Measurements from ENCODE around the gene ESPNL. TPM values are rescaled to one million over a fixed set of nuclear protein-coding genes. Genes with fewer than 3 reads are reported as not detected.
A peak's percentile ranks its signal among the peaks of the same experiment; 100 is the strongest.

Gene ESPNL
- total and polyA plus RNA-seq, 10 donors, result 0.65 to 6.2 (median 1.7) TPM

- peaks cover 0 to 17% (median 0%) of the 10 kb centered on the region in 7 donors for H3K27me3 ChIP-seq (replicated peaks in 1 of 7)
- H3K4me1 ChIP-seq, result peaks cover 0 to 14% (median 3%) of the 10 kb centered on the region in 6 donors
- 85 to 91% (median 89%) methylated on average over 25 to 29 of the region's 29 CpGs for WGBS, 5 donors
- TF ChIP-seq POLR2AphosphoS5 (IDR thresholded peaks at IDR 0.05), result no peak
- TF ChIP-seq POLR2A (IDR thresholded peaks at IDR 0.05), result no peak
- intact Hi-C loops (cut with DNase I; ENCODE audit: low total_unique reads), result no loop called here
- peak; percentile 72 for DNase-seq
- no peak overlapping the region for H3K4me3 ChIP-seq
- no peaks in the 10 kb centered on the region for H3K9me3 ChIP-seq
- H3K36me3 ChIP-seq, result no peaks in the 10 kb centered on the region
- H3K27ac ChIP-seq, result no peak overlapping the region
Observed at GRCh38 chr2:238122287-238123217, 22.4 kb downstream of the ESPNL start.

- Histone ChIP-seq H3K4me3 (no peak overlapping the region), H3K36me3 (no peaks in the 10 kb centered on the region), H3K4me1 (peaks cover 0 to 14% (median 3%) of the 10 kb centered on the region in 6 donors), H3K27me3 (replicated peaks in 1 of 7) (peaks cover 0 to 20% (median 0%) of the 10 kb centered on the region in 7 donors), H3K9me3 (no peaks in the 10 kb centered on the region), H3K27ac (no peak overlapping the region)
- 76 to 87% (median 81%) methylated on average over 8 to 22 of the region's 22 CpGs for WGBS, 5 donors
- TF ChIP-seq POLR2A (IDR thresholded peaks at IDR 0.05) (no peak), POLR2AphosphoS5 (IDR thresholded peaks at IDR 0.05) (no peak), CTCF (IDR thresholded peaks at IDR 0.05 in 8 of 11, conservative IDR thresholded peaks at IDR 0.05 in 3 of 11) (no peak)
- intact Hi-C loops (cut with DNase I; ENCODE audit: low total_unique reads), result no loop called here
- peak; percentile 56 for DNase-seq
Observed at GRCh38 chr2:238123218-238123971, 23.3 kb downstream of the ESPNL start.

- Histone ChIP-seq H3K36me3 (no peaks in the 10 kb centered on the region), H3K4me1 (peaks cover 0 to 14% (median 3%) of the 10 kb centered on the region in 6 donors), H3K9me3 (no peaks in the 10 kb centered on the region), H3K27ac (no peak overlapping the region), H3K27me3 (replicated peaks in 1 of 7) (peaks cover 0 to 20% (median 0%) of the 10 kb centered on the region in 7 donors), H3K4me3 (no peak overlapping the region)
- intact Hi-C loops (cut with DNase I; ENCODE audit: low total_unique reads), result no loop called here
- 68 to 89% (median 76%) methylated on average over 11 to 14 of the region's 14 CpGs for WGBS, 5 donors
- no peak for TF ChIP-seq CTCF (IDR thresholded peaks at IDR 0.05 in 8 of 11, conservative IDR thresholded peaks at IDR 0.05 in 3 of 11)
- no peak for TF ChIP-seq POLR2AphosphoS5 (IDR thresholded peaks at IDR 0.05)
- no peak for TF ChIP-seq POLR2A (IDR thresholded peaks at IDR 0.05)
- peak; percentile 56 for DNase-seq
Observed at GRCh38 chr2:238123991-238124470, 23.9 kb downstream of the ESPNL start.

GRCh38 chr2:238124488-238125126 lies 24.5 kb downstream of the ESPNL start:
- H3K36me3 ChIP-seq, result no peaks in the 10 kb centered on the region
- H3K4me3 ChIP-seq, result no peak overlapping the region
- TF ChIP-seq CTCF (IDR thresholded peaks at IDR 0.05 in 8 of 11, conservative IDR thresholded peaks at IDR 0.05 in 3 of 11) (no peak), POLR2AphosphoS5 (IDR thresholded peaks at IDR 0.05) (no peak), POLR2A (IDR thresholded peaks at IDR 0.05) (no peak)
- DNase-seq, result peak; percentile 47
- peaks cover 0 to 20% (median 0%) of the 10 kb centered on the region in 7 donors for H3K27me3 ChIP-seq (replicated peaks in 1 of 7)
- intact Hi-C loops (cut with DNase I; ENCODE audit: low total_unique reads), result no loop called here
- 87 to 95% (median 92%) methylated on average over 19 of the region's 19 CpGs for WGBS, 5 donors
- H3K4me1 ChIP-seq, result peaks cover 0 to 14% (median 3%) of the 10 kb centered on the region in 6 donors
- H3K27ac ChIP-seq, result no peak overlapping the region
- H3K9me3 ChIP-seq, result no peaks in the 10 kb centered on the region

All from spleen (tissue), 11 donors.